ENCODE data around the gene GHITM.

- TF ChIP-seq, protein P1, sequence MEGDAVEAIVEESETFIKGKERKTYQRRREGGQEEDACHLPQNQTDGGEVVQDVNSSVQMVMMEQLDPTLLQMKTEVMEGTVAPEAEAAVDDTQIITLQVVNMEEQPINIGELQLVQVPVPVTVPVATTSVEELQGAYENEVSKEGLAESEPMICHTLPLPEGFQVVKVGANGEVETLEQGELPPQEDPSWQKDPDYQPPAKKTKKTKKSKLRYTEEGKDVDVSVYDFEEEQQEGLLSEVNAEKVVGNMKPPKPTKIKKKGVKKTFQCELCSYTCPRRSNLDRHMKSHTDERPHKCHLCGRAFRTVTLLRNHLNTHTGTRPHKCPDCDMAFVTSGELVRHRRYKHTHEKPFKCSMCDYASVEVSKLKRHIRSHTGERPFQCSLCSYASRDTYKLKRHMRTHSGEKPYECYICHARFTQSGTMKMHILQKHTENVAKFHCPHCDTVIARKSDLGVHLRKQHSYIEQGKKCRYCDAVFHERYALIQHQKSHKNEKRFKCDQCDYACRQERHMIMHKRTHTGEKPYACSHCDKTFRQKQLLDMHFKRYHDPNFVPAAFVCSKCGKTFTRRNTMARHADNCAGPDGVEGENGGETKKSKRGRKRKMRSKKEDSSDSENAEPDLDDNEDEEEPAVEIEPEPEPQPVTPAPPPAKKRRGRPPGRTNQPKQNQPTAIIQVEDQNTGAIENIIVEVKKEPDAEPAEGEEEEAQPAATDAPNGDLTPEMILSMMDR (IDR thresholded peaks at IDR 0.05; ENCODE audit: control extremely low read depth in 1 of 3, insufficient read depth in 1 of 3, low read depth in 1 of 3, low read length in 3 of 3): no peak
- no peak for TF ChIP-seq POLR2AphosphoS5 (IDR thresholded peaks at IDR 0.05; ENCODE audit: low read depth, low read length)
- no peak for TF ChIP-seq JUN (IDR thresholded peaks at IDR 0.05; ENCODE audit: low read depth, low read length)
- no peak for TF ChIP-seq EZH2 (IDR thresholded peaks at IDR 0.05; ENCODE audit: low read depth, low read length, severe bottlenecking)
- no peak for TF ChIP-seq YY1 (IDR thresholded peaks at IDR 0.05; ENCODE audit: low read depth, low read length)
- no peak for TF ChIP-seq SAP30 (IDR thresholded peaks at IDR 0.05; ENCODE audit: insufficient read depth, insufficient replicate concordance, low read length)
- no peak for TF ChIP-seq SIN3A (conservative IDR thresholded peaks at IDR 0.05 in 1 of 2, IDR thresholded peaks at IDR 0.05 in 1 of 2; ENCODE audit: low read depth in 1 of 2, low read length in 2 of 2)
- no peak for TF ChIP-seq TAF7 (optimal IDR thresholded peaks at IDR 0.05; ENCODE audit: borderline replicate concordance, low read depth, low read length)
- no peak for TF ChIP-seq POLR2A (IDR thresholded peaks at IDR 0.05; ENCODE audit: control extremely low read depth in 1 of 2, low read depth in 2 of 2, low read length in 2 of 2)
- TF ChIP-seq, protein P2, sequence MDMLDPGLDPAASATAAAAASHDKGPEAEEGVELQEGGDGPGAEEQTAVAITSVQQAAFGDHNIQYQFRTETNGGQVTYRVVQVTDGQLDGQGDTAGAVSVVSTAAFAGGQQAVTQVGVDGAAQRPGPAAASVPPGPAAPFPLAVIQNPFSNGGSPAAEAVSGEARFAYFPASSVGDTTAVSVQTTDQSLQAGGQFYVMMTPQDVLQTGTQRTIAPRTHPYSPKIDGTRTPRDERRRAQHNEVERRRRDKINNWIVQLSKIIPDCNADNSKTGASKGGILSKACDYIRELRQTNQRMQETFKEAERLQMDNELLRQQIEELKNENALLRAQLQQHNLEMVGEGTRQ (IDR thresholded peaks at IDR 0.05; ENCODE audit: low read length): no peak
- TF ChIP-seq, protein P3, sequence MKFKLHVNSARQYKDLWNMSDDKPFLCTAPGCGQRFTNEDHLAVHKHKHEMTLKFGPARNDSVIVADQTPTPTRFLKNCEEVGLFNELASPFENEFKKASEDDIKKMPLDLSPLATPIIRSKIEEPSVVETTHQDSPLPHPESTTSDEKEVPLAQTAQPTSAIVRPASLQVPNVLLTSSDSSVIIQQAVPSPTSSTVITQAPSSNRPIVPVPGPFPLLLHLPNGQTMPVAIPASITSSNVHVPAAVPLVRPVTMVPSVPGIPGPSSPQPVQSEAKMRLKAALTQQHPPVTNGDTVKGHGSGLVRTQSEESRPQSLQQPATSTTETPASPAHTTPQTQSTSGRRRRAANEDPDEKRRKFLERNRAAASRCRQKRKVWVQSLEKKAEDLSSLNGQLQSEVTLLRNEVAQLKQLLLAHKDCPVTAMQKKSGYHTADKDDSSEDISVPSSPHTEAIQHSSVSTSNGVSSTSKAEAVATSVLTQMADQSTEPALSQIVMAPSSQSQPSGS (IDR thresholded peaks at IDR 0.05; ENCODE audit: low read length): no peak
Measured at GRCh38 chr10:84156768-84157167, 17.5 kb downstream of the GHITM start.

All from H1 (cell line).